Measurements from ENCODE around the gene SH3BP5L. TPM values are rescaled to one million over a fixed set of nuclear protein-coding genes. Genes with fewer than 3 reads are reported as not detected.

SH3BP5L gene
- total and polyA plus RNA-seq, 2 of the 13 experiments (the other 11 are each of a cell fraction or from before 2014, with no cell fraction given), result 10.3 to 14.9 TPM

DNA sequence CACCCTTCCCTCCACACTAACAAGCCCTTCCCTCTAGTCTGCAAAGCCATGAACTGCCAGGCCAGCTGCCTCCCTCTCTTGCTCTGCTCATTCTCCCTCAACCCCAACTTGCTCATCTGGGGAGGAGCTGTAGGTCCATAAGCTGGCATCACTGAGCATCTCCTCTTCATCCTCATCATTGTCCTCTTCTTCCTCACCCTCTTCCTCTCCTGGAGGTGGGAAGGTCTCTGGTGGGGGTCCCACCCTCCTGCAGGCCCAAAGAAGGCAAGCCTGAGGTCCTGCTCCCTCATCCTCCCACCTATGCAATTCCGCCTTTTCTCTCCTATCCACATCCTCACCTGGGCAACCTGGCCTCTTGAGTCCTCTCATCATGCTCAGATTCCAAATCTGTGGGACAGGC lies 30.5 kb upstream of the SH3BP5L start:
- WGBS (ENCODE audit: low lambda C conversion rate), result 100% methylated on average over 1 of the region's 1 CpG
- H3K27ac ChIP-seq (ENCODE audit: extremely low read length, insufficient read depth, low read length), result no peak overlapping the region
- no peak overlapping the region for H3K9ac ChIP-seq (ENCODE audit: insufficient read depth, low read depth, low read length)
- 0 out of 2 replicates have a peak, but pooled peaks cover 2% of the 10 kb centered on the region for H4K20me1 ChIP-seq (ENCODE audit: insufficient read depth, low read length)
- H3K4me3 ChIP-seq (replicated peaks in 1 of 3; ENCODE audit: insufficient read depth in 1 of 3, low read depth in 2 of 3, low read length in 3 of 3), result no peak overlapping the region
- no peak overlapping the region for H3K4me2 ChIP-seq (ENCODE audit: low read depth, low read length)
- POLR2A ChIA-PET, result no interaction called here
- no TSS peak for BruUV-seq (replicated peaks)
- H3K36me3 ChIP-seq (replicated peaks in 1 of 2; ENCODE audit: control insufficient read depth in 1 of 2, insufficient read depth in 2 of 2, low read length in 2 of 2), result peaks cover 14 to 40% of the 10 kb centered on the region in 2 experiments
- CTCF ChIA-PET (ENCODE audit: low intra/inter-chr PET ratio, low total read pairs), result no interaction called here
- ATAC-seq, result no peak
- no peak overlapping the region for H2AFZ ChIP-seq (ENCODE audit: low read length)
- intact Hi-C loops (cut with micrococcal nuclease; ENCODE audit: unreplicated experiment) (no loop called here), in situ Hi-C loops (cut with HindIII; ENCODE audit: extremely low pct_ligation_motif_present, low pct_unique_long_range_greater_than_20kb) (no loop called here)
- H3K9me3 ChIP-seq (ENCODE audit: low read length), result no peaks in the 10 kb centered on the region
- no peak for FAIRE-seq
- peaks cover 18% of the 10 kb centered on the region for H3K79me2 ChIP-seq (ENCODE audit: insufficient read depth, low read length)
- no peaks in the 10 kb centered on the region; a peak in 1 of 5 replicates for H3K27me3 ChIP-seq (ENCODE audit: control insufficient read depth in 1 of 2, insufficient read depth in 2 of 2, low read length in 2 of 2)
- DNase-seq (ENCODE audit: low spot score), result no peak
- peaks cover 37% of the 10 kb centered on the region for H3K4me1 ChIP-seq (ENCODE audit: insufficient read depth, low read length)
- TF ChIP-seq ZNF563 (CRISPR knock-in tag; IDR thresholded peaks at IDR 0.05), result no peak
- TF ChIP-seq, protein P1, sequence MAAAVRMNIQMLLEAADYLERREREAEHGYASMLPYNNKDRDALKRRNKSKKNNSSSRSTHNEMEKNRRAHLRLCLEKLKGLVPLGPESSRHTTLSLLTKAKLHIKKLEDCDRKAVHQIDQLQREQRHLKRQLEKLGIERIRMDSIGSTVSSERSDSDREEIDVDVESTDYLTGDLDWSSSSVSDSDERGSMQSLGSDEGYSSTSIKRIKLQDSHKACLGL (CRISPR knock-in tag; IDR thresholded peaks at IDR 0.05), result no peak
- TF ChIP-seq, protein P2, sequence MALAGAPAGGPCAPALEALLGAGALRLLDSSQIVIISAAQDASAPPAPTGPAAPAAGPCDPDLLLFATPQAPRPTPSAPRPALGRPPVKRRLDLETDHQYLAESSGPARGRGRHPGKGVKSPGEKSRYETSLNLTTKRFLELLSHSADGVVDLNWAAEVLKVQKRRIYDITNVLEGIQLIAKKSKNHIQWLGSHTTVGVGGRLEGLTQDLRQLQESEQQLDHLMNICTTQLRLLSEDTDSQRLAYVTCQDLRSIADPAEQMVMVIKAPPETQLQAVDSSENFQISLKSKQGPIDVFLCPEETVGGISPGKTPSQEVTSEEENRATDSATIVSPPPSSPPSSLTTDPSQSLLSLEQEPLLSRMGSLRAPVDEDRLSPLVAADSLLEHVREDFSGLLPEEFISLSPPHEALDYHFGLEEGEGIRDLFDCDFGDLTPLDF (CRISPR knock-in tag; IDR thresholded peaks at IDR 0.05), result no peak
- TF ChIP-seq, protein P3, sequence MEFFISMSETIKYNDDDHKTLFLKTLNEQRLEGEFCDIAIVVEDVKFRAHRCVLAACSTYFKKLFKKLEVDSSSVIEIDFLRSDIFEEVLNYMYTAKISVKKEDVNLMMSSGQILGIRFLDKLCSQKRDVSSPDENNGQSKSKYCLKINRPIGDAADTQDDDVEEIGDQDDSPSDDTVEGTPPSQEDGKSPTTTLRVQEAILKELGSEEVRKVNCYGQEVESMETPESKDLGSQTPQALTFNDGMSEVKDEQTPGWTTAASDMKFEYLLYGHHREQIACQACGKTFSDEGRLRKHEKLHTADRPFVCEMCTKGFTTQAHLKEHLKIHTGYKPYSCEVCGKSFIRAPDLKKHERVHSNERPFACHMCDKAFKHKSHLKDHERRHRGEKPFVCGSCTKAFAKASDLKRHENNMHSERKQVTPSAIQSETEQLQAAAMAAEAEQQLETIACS (CRISPR knock-in tag; IDR thresholded peaks at IDR 0.05), result no peak
- no peak for TF ChIP-seq GLI4 (CRISPR knock-in tag; IDR thresholded peaks at IDR 0.05; ENCODE audit: borderline replicate concordance)
- no peak for TF ChIP-seq ZNF737 (CRISPR knock-in tag; IDR thresholded peaks at IDR 0.05; ENCODE audit: borderline replicate concordance)
- no peak for TF ChIP-seq ZNF44 (CRISPR knock-in tag; IDR thresholded peaks at IDR 0.05)
- TF ChIP-seq POLR2AphosphoS5 (IDR thresholded peaks at IDR 0.05; ENCODE audit: low read depth, low read length), result no peak
- no peak for TF ChIP-seq SMAD9 (CRISPR knock-in tag; IDR thresholded peaks at IDR 0.05)
- no peak for TF ChIP-seq MAFF (IDR thresholded peaks at IDR 0.05; ENCODE audit: low read depth, low read length)
- no peak for TF ChIP-seq ZHX2 (IDR thresholded peaks at IDR 0.05; ENCODE audit: low read depth)
- TF ChIP-seq ZHX2 (CRISPR knock-in tag; IDR thresholded peaks at IDR 0.05; ENCODE audit: borderline replicate concordance), result no peak
- TF ChIP-seq FOXM1 (CRISPR knock-in tag; IDR thresholded peaks at IDR 0.05), result no peak
- TF ChIP-seq, protein P4, sequence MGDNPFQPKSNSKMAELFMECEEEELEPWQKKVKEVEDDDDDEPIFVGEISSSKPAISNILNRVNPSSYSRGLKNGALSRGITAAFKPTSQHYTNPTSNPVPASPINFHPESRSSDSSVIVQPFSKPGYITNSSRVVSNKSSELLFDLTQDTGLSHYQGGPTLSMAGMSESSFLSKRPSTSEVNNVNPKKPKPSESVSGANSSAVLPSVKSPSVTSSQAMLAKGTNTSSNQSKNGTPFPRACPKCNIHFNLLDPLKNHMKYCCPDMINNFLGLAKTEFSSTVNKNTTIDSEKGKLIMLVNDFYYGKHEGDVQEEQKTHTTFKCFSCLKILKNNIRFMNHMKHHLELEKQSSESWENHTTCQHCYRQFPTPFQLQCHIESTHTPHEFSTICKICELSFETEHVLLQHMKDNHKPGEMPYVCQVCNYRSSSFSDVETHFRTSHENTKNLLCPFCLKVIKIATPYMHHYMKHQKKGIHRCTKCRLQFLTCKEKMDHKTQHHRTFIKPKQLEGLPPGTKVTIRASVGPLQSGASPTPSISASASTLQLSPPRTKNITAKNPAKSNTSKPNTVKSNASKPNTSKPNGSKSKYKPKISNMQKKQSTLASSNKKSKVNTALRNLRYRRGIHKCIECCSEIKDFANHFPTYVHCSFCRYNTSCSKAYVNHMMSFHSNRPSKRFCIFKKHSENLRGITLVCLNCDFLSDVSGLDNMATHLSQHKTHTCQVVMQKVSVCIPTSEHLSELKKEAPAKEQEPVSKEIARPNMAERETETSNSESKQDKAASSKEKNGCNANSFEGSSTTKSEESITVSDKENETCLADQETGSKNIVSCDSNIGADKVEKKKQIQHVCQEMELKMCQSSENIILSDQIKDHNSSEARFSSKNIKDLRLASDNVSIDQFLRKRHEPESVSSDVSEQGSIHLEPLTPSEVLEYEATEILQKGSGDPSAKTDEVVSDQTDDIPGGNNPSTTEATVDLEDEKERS (CRISPR knock-in tag; IDR thresholded peaks at IDR 0.05), result no peak
